H9 (cell line): ENCODE measurements around the gene AQP9. TPM values are rescaled to one million over a fixed set of nuclear protein-coding genes. Genes with fewer than 3 reads are reported as not detected.

Source experiments
- DNase-seq: peaks from one replicate; pipeline ENCODE4 v3.0.0-alpha.2; 2017
- H2AFZ ChIP-seq: one replicate; pipeline ENCODE4 v1.6.1; 2013; ENCODE audit warnings: mild to moderate bottlenecking, low read length, control low read depth, moderate library complexity
- H2AK5ac ChIP-seq: 2 replicates; pipeline ENCODE4 v1.6.1; 2013; ENCODE audit warnings: low read length, control low read depth, mixed read lengths; ENCODE audit not compliant: insufficient read length
- H2BK120ac ChIP-seq: one replicate; pipeline ENCODE4 v1.6.1; 2013; ENCODE audit warnings: low read depth, mild to moderate bottlenecking, low read length, control low read depth, inconsistent platforms; ENCODE audit not compliant: poor library complexity, severe bottlenecking
- H2BK12ac ChIP-seq: 2 replicates; pipeline ENCODE4 v1.6.1; 2013; ENCODE audit warnings: low read length, control low read depth, mixed read lengths, low read depth; ENCODE audit not compliant: insufficient read length
- H2BK15ac ChIP-seq: 2 replicates; pipeline ENCODE4 v1.6.1; 2013; ENCODE audit warnings: low read depth, low read length, control low read depth
- H2BK20ac ChIP-seq: one replicate; pipeline ENCODE4 v1.6.1; 2013; ENCODE audit warnings: low read depth, mild to moderate bottlenecking, low read length, control low read depth, inconsistent platforms; ENCODE audit not compliant: poor library complexity, severe bottlenecking
- H2BK5ac ChIP-seq: 2 replicates; pipeline ENCODE4 v1.6.1; 2013; ENCODE audit warnings: low read length, control low read depth, mixed read lengths; ENCODE audit not compliant: insufficient read length
- H3K14ac ChIP-seq: 2 replicates; pipeline ENCODE4 v1.6.1; 2013; ENCODE audit warnings: low read length, control low read depth; ENCODE audit not compliant: insufficient read depth
- H3K18ac ChIP-seq: 2 replicates; pipeline ENCODE4 v1.6.1; 2013; ENCODE audit warnings: low read depth, mild to moderate bottlenecking, mixed read lengths, low read length, control low read depth; ENCODE audit not compliant: insufficient read length
- H3K23ac ChIP-seq: 2 replicates; pipeline ENCODE4 v1.6.1; 2013; ENCODE audit warnings: low read length, control low read depth, mixed read lengths, low read depth; ENCODE audit not compliant: insufficient read length
- H3K23me2 ChIP-seq: 2 replicates; pipeline ENCODE4 v1.6.1; 2013; ENCODE audit warnings: low read depth, mild to moderate bottlenecking, mixed read lengths, low read length, control low read depth; ENCODE audit not compliant: insufficient read length, poor library complexity, severe bottlenecking
- H3K27ac ChIP-seq: 2 replicates; pipeline ENCODE4 v1.5.1; 2013; ENCODE audit warnings: low read length, control low read depth, mixed read lengths, low read depth; ENCODE audit not compliant: insufficient read length
- H3K27me3 ChIP-seq: 2 replicates; pipeline ENCODE4 v1.6.1; 2013; ENCODE audit warnings: low read length, control low read depth, inconsistent platforms; ENCODE audit not compliant: insufficient read depth
- H3K4ac ChIP-seq: 2 replicates; pipeline ENCODE4 v1.6.1; 2013; ENCODE audit warnings: low read depth, mild to moderate bottlenecking, control low read depth, inconsistent platforms, low read length, moderate library complexity
- H3K4me1 ChIP-seq: 2 replicates; pipeline ENCODE4 v1.6.1; 2013; ENCODE audit warnings: low read length, control low read depth, inconsistent platforms; ENCODE audit not compliant: insufficient read depth
- H3K4me2 ChIP-seq: 2 replicates; pipeline ENCODE4 v1.6.1; 2013; ENCODE audit warnings: low read length, control low read depth, mixed read lengths; ENCODE audit not compliant: insufficient read length, insufficient read depth
- H3K56ac ChIP-seq: 2 replicates; pipeline ENCODE4 v1.6.1; 2013; ENCODE audit warnings: low read depth, mild to moderate bottlenecking, mixed read lengths, low read length, control low read depth; ENCODE audit not compliant: insufficient read length
- H3K79me1 ChIP-seq: 2 replicates; pipeline ENCODE4 v1.6.1; 2013; ENCODE audit warnings: low read depth, mild to moderate bottlenecking, moderate library complexity, low read length, control low read depth, inconsistent platforms; ENCODE audit not compliant: insufficient read depth, poor library complexity, severe bottlenecking
- H3K79me2 ChIP-seq: 2 replicates; pipeline ENCODE4 v1.6.1; 2013; ENCODE audit warnings: low read length, control low read depth, inconsistent platforms; ENCODE audit not compliant: insufficient read depth
- H3K9ac ChIP-seq: 2 replicates; pipeline ENCODE4 v1.6.1; 2013; ENCODE audit warnings: low read length, control low read depth, mixed read lengths; ENCODE audit not compliant: insufficient read length; ENCODE audit errors: extremely low read depth
- H3K9me3 ChIP-seq: one replicate; pipeline ENCODE4 v1.6.1; 2013; ENCODE audit warnings: low read depth, low read length, inconsistent platforms; ENCODE audit not compliant: control insufficient read depth
- H3T11ph ChIP-seq: one replicate; pipeline ENCODE4 v1.6.1; 2013; ENCODE audit warnings: mild to moderate bottlenecking, low read length, control low read depth, inconsistent platforms
- H4K20me1 ChIP-seq: one replicate; pipeline ENCODE4 v1.6.1; 2013; ENCODE audit not compliant: control insufficient read depth, insufficient read length, insufficient read depth
- H4K5ac ChIP-seq: 2 replicates; pipeline ENCODE4 v1.6.1; 2013; ENCODE audit warnings: low read depth, mild to moderate bottlenecking, mixed read lengths, low read length, control low read depth; ENCODE audit not compliant: insufficient read length
- H4K8ac ChIP-seq: replicated peaks from 2 replicates; pipeline ENCODE4 v1.6.1; 2013; ENCODE audit warnings: low read length, control low read depth, mixed read lengths, low read depth; ENCODE audit not compliant: insufficient read length
- H4K91ac ChIP-seq: 2 replicates; pipeline ENCODE4 v1.6.1; 2013; ENCODE audit warnings: low read depth, mild to moderate bottlenecking, moderate library complexity, mixed read lengths, low read length, control low read depth; ENCODE audit not compliant: insufficient read length
- H3K27ac Mint-ChIP-seq, 3 experiments: 2 replicates in 2 of 3; 3 replicates in 1 of 3; pipeline ENCODE4 v1.8.0; 2020 to 2021; ENCODE audit warnings: mixed read lengths in 3 of 3, mild to moderate bottlenecking in 1 of 3, moderate library complexity in 1 of 3
- H3K27me3 Mint-ChIP-seq: 2 replicates; pipeline ENCODE4 v1.8.0; 2021; ENCODE audit warnings: low read depth, mild to moderate bottlenecking, moderate library complexity, mixed read lengths
- H3K36me3 Mint-ChIP-seq, 3 experiments: 2 replicates in 2 of 3; 3 replicates in 1 of 3; pipeline ENCODE4 v1.8.0; 2020 to 2021; ENCODE audit warnings: low read depth in 3 of 3, mixed read lengths in 3 of 3; ENCODE audit not compliant: insufficient read depth in 1 of 3
- H3K4me1 Mint-ChIP-seq, 2 experiments: 2 replicates each; pipeline ENCODE4 v1.8.0; 2020; ENCODE audit warnings: mixed read lengths in 2 of 2
- H3K4me3 Mint-ChIP-seq, 2 experiments: 2 replicates in 1 of 2; 3 replicates in 1 of 2; pipeline ENCODE4 v1.8.0; 2020 to 2021; ENCODE audit warnings: mild to moderate bottlenecking in 2 of 2, mixed read lengths in 2 of 2, moderate library complexity in 1 of 2
- H3K9me3 Mint-ChIP-seq, 2 experiments: 2 replicates in 1 of 2; 3 replicates in 1 of 2; pipeline ENCODE4 v1.8.0; 2020; ENCODE audit warnings: mild to moderate bottlenecking in 2 of 2, mixed read lengths in 2 of 2, moderate library complexity in 1 of 2
- WGBS: extraction: QIAGEN DNeasy Blood & Tissue Kit; methylation state at CpG from one replicate; pipeline ENCODE4 v1.1.7; 2013; ENCODE audit warnings: missing lambda C conversion rate, low lambda C conversion rate, mixed read lengths; ENCODE audit not compliant: insufficient read length; ENCODE audit errors: extremely low coverage; 5-methylcytosine and 5-hydroxymethylcytosine counted together
- total RNA-seq: library from RNA; stranded (reverse); gene quantifications from 2 replicates; pipeline ENCODE4 v1.2.1, GENCODE V29; 2021
- TF ChIP-seq, protein P1 (sequence below): fragments of 200-600 bp; sonication (generic); conservative IDR thresholded peaks from 3 replicates; pipeline ENCODE4 v1.8.0; 2021; ENCODE audit warnings: antibody characterized with exemption, mild to moderate bottlenecking

AQP9 gene
- total RNA-seq, 1 experiment from 2014 or later: not detected

DNA sequence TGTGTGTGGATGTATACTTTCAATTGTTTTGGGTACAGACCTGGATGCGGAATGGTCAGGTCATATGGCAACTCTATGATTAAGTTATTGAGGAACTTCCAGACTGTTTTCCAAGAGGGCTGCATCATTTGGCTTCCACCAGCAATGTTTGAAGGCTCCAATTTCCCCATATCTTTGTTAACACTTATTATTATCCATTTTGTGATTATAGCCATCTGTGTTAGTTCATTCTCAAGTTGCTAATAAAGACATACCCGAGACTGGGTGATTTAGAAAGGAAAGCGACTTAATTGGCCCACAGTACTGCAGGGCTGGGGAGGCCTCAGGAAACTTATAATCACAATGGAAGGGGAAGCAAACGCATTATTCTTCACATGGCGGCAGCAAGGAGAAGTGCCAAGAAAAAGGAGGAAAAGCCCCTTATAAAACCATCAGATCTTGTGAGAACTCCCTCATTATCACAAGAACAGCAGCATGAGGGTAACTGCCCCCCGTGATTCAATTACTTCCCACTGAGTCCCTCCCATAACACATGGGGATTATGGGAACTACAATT, 41.6 kb upstream of the AQP9 start:
- no peak overlapping the region for H4K8ac ChIP-seq
- no peaks in the 10 kb centered on the region for H4K20me1 ChIP-seq
- H2AK5ac ChIP-seq: no peak overlapping the region
- no peaks in the 10 kb centered on the region for H3K9me3 ChIP-seq
- Mint-ChIP-seq H3K36me3 (no peaks in the 10 kb centered on the region), H3K4me3 (no peak overlapping the region), H3K27ac (no peak overlapping the region; a peak in 1 of 7 replicates), H3K9me3 (peaks cover 0 to 2% of the 10 kb centered on the region in 2 experiments; a peak in 2 of 5 replicates), H3K4me1 (peaks cover 11% of the 10 kb centered on the region in 2 experiments), H3K27me3 (peaks cover 7% of the 10 kb centered on the region)
- H2BK120ac ChIP-seq: no peak overlapping the region
- H3K4me2 ChIP-seq: no peak overlapping the region
- no peak overlapping the region for H3K23ac ChIP-seq
- H3K4me1 ChIP-seq: no peaks in the 10 kb centered on the region
- no peak overlapping the region for H3T11ph ChIP-seq
- H3K56ac ChIP-seq: no peak overlapping the region
- H4K5ac ChIP-seq: no peak overlapping the region
- no peaks in the 10 kb centered on the region for H3K79me2 ChIP-seq
- no peak overlapping the region for H3K9ac ChIP-seq
- TF ChIP-seq, protein P1, sequence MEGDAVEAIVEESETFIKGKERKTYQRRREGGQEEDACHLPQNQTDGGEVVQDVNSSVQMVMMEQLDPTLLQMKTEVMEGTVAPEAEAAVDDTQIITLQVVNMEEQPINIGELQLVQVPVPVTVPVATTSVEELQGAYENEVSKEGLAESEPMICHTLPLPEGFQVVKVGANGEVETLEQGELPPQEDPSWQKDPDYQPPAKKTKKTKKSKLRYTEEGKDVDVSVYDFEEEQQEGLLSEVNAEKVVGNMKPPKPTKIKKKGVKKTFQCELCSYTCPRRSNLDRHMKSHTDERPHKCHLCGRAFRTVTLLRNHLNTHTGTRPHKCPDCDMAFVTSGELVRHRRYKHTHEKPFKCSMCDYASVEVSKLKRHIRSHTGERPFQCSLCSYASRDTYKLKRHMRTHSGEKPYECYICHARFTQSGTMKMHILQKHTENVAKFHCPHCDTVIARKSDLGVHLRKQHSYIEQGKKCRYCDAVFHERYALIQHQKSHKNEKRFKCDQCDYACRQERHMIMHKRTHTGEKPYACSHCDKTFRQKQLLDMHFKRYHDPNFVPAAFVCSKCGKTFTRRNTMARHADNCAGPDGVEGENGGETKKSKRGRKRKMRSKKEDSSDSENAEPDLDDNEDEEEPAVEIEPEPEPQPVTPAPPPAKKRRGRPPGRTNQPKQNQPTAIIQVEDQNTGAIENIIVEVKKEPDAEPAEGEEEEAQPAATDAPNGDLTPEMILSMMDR: no peak
- no peak overlapping the region for H2BK5ac ChIP-seq
- H3K27me3 ChIP-seq: no peaks in the 10 kb centered on the region
- no peak overlapping the region for H2BK20ac ChIP-seq
- no peak overlapping the region for H3K27ac ChIP-seq
- H3K18ac ChIP-seq: no peak overlapping the region
- H3K4ac ChIP-seq: no peak overlapping the region
- H2AFZ ChIP-seq: no peak overlapping the region
- no peak overlapping the region for H4K91ac ChIP-seq
- DNase-seq: no peak
- WGBS: no CpG with 5 or more reads among the region's 6 CpGs
- H3K79me1 ChIP-seq: no peaks in the 10 kb centered on the region
- no peak overlapping the region for H2BK12ac ChIP-seq
- no peak overlapping the region for H2BK15ac ChIP-seq
- no peak overlapping the region for H3K14ac ChIP-seq
- H3K23me2 ChIP-seq: no peaks in the 10 kb centered on the region
